GM19467 (cell line): ENCODE measurements around the gene ZNF771.
"Not testable (repeated sequence)": the region's sequence is repeated elsewhere in the genome, so short reads cannot be mapped to it uniquely, and the experiment has no call there.

Experiments
- ATAC-seq: cut with Tn5 transposase; IDR thresholded peaks from one replicate; pipeline ENCODE4 v1.9.1; 2021; ENCODE audit warnings: mild to moderate bottlenecking, moderate library complexity; ENCODE audit not compliant: unreplicated experiment

ZNF771 gene

DNA sequence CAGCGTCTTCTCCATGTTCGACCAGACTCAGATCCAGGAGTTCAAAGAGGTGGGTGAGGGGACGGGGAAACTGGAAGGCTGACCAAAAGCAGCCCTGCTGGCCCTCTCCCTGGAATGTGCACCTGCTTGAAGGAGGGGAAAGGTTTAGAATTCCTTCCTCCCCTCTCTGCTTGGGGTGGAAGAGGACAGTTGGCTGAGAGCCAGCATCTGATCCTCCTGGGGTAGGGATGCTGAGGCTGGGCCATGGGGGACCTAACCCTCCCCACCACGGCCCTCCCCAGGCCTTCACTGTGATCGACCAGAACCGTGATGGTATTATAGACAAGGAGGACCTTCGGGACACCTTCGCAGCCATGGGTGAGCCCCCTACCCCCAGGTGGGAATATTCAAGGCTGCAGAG lies 31.5 kb upstream of the ZNF771 start:
- ATAC-seq = no peak

DNA sequence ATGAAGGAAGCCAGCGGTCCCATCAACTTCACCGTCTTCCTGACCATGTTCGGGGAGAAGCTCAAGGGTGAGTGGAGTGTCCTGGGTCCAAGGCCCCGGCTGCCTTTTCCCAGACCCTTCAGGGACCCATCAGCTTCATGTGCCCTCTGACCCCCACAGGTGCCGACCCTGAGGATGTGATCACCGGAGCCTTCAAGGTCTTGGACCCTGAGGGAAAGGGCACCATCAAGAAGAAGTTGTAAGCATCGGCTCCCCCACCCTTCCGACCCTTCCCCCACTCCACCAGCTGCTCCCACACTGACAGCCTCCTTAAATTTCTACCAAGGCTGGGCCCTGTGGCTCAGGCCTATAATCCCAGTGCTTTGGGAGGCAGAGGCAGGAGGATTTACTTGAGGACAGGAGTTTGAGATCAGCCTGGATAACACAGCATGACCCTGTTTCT lies 30.9 kb upstream of the ZNF771 start:
- no peak for ATAC-seq

DNA sequence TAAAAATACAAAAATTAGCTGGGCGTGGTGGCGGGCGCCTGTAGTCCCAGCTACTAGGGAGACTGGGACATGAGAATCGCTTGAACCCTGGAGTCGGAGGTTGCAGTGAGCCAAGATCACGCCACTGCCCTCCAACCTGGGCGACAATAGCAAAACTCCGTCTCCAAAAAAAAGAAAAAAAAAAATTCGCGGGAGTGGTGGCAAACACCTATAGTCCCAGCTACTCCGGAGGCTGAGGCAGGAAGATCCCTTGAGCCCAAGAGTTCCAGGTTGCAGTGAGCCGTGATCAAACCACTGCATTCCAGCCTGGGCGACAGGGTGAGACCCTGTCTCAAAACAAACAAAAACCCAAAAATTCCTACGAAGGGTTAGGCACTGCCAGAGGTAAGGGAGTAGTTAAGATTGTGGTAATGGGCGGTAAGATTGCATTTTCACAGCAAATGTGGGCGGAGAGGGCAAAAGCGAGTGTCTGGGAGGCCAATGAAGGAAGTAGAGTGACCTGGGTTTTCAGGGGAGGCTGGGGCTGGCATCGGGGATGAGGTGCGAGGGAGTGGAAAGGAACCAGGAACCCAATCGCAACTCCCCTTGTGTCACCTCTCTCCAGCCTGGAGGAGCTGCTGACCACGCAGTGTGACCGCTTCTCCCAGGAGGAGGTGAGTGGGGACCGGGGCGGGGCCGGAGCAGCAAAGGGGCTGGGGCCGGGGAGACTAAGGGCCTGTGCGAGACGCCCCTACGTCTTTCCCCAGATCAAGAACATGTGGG lies 30.2 kb upstream of the ZNF771 start:
- peak; percentile 5 for ATAC-seq

DNA sequence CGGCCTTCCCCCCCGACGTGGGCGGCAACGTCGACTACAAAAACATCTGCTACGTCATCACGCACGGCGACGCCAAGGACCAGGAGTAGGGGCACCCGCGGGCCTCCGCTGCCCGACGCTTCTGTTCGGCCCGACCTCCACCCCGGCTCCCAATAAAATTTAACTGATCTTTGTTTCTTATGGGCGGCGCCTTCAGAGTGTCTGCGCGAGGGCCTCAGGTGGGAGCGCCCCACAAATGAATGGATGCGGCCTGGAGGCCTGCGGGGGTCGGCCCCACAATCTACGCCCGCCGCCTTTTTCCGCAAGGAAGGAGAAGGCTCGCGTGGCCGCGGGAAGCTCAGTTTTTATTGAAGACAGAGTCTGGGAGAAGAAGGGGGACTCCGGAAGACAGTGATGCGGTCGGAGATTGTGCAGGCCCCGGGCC lies 29.6 kb upstream of the ZNF771 start:
- peak; percentile 30 for ATAC-seq

DNA sequence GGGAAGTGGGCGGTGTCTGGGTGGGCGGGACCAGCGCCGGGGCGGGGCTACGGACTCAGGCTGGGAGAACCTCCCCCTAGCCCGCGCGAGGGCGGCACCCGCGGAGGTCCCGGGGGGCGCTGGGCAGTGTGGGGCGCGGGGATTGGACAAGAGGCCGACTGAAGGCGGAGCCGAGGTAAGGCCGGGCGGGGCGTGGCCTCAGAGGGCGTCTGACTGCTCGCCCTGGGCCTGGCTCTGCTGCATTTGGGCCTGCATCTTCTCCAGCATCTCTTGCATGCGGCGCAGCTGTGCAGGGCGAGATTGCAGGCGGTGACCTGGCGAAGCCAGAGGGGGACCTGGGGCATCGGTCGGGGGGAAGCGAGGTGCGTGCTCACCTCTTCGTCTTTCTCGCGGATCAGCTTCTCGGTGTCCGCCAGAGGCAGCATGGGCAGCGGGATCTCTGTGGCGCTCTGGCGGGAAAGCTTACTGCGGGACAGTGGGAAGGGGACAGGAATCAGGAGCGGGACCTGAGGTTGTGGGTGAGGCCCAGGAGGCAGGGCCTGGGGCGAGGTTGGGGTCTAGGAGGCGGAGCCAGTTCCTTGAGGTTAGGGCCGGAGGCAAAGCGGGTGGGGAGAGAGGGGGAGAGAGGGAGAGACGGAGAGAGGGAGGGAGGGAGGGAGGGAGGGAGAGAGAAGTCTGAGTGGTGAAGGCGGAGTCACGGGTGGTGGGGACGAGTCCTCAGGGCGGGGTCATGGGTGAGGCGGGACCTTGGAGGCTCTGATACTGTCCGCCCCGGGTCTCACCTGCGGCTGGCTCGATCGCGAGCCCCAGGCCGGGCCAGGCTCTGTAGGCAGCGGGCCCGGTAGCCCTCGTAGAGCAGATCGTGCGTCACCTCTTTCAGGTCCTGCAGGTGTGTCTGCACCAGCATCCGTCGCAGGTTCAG lies 28.9 kb upstream of the ZNF771 start:
- peak; percentile 73 for ATAC-seq

DNA sequence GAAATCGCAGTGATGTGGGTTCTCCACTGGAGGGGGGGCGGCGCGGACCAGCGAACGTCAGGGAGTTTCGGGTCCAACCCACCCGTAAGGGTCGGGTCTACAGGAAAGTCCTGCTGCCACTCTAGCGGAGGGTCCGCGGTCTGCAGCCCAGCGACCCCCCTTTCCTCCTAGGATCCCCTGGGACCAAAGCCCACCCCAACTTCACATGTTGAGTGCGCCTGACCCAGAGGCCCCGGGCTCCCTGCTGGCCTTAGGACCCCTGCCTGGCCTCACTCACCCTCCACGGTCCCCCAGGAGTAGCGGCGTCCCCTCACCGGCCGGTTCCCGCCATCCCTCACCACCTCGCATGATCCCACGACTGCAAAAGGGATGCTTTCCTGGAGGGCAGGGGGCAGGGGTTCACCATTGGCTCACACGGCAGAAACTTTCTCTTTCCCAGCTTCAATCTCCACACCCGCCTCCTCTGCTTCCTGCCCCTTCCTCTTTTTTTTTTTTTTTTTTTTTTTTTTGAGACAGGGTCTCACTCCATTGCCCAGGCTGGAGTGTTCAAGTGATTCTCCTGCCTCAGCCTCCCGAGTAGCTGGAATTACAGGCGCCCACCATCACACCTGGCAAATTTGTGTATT lies 28.1 kb upstream of the ZNF771 start:
- ATAC-seq = no peak

DNA sequence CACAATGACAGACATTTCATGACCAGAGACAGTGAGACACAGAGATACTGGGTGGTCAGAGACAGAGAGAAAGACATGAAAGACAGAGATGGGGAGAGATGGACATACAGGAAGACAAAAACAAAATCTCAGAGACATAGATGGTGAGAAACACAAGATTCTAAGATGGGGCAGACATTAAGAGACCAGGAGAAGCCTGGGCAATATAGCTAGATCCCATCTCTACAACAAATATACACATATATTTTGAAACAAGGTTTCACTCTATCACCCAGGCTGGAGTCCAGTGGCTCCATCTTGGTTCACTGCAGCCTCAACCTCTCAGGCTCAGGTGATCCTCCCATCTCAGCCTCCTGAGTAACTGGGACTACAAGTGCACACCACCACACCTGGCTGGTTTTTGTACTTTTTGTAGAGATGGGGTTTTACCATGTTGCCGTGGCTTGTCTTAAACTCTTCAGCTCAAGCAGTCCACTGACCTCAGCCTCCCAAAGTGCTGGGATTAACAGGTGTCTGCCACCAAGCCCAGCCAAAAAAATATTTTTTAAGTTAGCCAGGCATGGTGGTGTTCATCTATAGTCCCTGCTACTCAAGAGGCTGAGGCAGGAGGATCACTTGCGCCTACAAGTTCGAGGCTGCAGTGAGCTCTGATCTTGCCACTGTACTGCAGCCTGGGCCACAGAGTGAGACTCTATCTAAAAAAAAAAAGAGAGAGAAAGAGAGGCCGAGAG lies 27.2 kb upstream of the ZNF771 start:
- ATAC-seq = no peak

DNA sequence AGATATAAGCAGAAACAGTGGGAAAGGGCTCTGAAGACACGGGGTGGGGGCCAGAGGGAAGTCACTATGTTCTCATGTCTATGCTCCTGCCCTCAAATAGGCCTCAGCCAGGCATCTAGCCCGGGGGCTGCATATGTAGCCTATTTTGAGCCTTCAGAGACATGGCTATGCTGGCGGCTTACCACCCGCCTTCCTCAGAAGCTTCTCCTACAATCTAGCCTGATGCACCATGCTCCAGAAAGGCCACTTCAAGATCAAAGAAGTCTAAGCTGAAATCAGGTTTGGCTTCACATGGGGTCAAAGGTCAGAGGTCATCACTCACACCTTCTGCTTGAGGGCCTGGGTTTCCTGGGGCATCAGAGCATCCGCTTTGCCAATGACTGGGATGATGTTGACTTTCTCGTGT lies 26.6 kb upstream of the ZNF771 start:
- no peak for ATAC-seq

DNA sequence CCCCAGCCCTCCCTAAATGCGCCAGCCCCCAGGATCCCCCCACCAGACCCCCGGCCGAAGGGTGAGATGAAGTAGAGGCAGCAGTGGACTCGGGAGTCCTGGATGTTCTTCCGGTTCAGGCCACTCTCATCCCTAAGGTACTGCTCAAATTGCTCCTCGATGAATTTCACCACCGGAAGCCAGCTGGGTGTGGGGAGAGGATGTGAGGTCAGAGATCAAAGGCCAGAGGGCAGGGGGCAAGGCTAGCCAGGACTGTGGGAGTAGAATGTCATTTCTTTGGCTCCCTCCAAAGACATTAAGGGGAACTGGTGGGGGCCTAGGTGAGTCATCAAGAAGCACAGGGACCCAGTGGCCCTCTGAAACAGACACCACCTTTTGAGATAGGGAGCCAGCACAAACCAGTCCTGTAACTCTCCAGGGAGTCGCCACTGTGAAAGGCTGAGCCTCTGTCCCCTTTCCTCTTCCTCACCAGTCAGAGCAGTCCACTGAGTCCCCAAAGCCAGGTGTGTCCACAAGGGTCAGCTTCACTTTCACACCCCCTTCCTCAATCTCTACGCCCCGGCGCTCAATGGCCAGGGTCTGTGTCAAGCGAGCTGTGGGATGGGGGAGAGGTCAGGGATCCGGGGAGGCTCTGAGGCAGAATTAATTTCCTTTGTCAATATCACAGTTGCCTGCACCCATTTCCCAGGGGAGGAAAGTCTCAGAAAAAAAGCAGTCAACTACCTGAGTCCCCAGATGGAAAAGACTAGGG lies 25.9 kb upstream of the ZNF771 start:
- ATAC-seq = no peak

DNA sequence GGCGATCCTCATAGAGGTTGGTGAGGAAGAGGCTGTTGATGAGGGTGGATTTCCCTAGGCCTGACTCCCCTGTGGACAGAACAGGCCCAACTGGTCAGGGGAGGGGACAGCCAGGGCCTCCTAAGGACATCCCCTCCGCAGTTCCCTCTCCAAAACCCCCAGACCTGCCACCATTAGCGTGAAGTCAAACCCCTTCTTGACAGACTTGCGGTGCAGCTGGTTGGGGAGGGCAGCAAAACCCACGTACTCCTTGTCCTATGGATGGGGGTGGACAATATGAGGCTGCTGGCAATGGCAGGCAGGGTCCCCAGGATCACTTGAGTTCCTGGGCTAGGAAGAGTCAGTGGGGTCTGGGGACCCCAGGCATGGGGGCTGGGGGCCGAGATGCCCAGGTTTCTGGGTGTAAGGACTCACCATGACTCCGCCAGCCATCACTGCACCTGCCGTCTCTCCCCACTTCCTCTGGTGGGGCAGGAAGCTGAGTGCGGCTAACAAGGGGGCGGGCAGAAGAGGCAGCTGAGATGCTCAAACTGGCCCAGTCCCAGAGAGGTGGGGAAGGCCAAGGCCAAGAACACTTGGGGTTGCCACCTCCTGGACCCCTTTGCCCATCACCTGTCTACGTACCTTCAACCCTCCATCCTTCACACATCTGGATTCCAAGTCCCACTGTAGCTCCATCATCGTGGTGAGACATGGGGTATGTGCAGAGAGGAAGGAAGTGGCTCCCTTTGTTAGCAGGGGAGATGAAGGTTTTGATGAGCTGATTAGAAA lies 25.1 kb upstream of the ZNF771 start, which contains the start of gene SEPTIN1:
SEPTIN1 (minus strand) TSS at position 451 of the 771 bp plus-strand sequence; CDS start at position 432, 19 bp downstream.
- no peak for ATAC-seq

DNA sequence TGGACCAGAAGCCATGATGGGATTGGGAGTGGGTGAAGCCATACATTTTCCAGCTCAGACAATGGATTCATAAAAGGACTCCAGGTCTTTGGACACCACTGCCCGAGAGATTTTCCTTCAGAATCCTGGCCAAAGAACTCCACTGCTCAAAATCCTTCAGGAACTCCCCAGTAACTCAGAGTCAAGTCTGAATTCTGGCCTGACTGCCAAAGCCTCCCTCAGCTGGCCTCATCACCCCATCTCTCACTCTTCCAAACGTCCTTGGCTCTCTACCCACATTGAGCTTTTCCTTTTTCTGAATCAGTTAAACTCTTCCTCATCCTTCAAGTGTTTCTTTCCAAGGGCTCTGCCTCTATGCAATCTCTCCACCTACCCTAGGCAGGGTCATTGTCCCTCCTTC lies 23.9 kb upstream of the ZNF771 start:
- no peak for ATAC-seq

DNA sequence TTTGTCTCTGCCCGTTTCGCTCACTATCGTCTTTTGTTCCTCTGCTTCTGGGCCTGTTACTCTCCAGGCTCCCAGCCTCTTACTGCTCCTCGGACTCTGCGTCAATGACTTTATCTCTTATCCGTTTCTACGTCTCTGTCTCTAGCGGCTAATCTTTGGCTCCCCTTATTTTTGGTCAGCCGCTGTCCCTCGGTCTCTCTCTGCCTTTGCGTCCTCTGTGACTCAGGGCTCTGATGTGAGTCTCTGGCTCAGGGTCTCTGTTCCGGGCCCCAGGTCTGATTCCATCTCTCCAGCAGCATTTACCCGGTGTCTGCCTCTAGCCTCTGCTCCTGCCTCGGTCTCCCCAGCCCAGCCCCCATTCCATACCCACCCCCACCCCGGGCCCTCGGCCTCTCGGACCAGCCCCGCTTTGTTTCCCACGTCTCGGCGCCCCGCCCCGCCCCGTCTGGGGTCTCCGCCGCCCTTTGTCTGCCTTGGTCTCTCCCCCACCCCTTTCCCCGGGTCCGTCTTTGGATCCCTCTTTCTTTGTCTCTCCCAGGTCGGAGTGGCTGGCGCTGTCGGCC lies 12.7 kb upstream of the ZNF771 start:
- ATAC-seq = no peak

DNA sequence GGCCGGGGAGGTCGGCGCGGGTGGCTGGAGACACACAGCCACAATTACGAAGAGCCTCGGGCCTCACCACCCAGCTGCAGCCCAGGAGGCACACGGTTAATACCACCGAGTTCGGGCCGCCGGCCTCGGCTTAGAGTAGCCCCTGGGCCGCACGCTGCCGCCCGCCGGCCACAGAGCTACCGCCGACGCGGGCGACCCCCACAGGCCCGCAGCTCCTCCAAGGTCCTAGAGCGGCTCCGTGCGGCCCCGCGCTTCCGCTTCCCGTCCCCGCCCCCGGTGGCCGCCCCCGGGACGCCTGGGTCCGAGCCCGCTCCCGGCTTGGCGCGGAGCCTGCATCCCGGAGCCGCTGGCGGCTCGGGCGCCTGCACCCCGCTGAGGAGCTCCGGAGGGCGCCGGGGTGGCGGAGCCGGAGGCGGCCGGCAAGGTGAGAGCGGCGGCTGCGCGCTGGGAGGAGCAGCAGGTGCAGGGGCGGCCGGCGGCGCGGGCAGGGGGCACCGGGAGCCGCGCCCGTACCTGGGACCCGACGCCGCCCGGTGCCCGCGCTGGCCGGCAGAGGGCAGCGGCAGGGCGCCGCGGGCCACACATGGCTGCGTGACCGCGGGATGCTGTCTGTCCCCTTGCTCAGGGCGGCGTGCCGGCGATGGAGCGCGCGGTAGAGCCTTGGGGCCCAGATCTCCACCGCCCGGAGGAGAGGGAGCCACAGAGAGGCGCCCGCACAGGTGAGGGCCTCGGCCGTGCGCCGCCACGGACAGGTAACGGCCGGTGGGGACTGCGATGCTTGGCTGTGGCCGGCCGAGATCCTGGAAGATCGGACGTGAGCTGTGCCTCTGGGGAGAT lies 12.0 kb upstream of the ZNF771 start, which contains the start of gene ZNF48:
ZNF48 (plus strand) TSS at position 266 of the 837 bp plus-strand sequence; CDS start at position 641, 375 bp downstream.
- peak; percentile 59 for ATAC-seq

DNA sequence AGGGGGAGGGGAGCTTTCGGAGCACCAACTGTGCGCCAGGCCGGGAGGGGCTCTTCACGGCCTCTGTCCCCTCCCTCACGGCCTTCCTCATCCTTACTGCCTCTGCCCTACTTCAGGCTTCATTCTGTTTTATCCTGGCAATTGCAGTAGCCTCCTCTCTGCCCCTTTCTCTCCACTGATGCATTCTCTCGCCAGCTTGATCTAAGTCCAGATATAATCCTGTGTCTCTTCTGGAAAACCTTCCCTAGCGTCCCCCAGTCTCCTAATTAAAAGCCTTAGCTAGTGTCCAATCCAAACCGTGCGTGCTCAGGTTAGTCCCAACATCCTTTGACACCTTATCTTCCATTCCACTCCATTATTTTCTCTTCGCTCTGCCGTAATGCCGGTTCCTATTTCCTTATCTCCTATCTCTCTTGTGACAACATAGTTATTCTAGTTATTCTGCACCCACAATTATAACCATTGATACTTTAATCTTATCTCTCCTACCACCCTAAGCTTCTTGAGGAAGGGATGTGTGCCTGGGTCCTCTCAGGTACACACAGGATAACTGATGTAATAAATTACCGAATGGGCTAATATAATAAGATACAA lies 11.3 kb upstream of the ZNF771 start:
- ATAC-seq = no peak

DNA sequence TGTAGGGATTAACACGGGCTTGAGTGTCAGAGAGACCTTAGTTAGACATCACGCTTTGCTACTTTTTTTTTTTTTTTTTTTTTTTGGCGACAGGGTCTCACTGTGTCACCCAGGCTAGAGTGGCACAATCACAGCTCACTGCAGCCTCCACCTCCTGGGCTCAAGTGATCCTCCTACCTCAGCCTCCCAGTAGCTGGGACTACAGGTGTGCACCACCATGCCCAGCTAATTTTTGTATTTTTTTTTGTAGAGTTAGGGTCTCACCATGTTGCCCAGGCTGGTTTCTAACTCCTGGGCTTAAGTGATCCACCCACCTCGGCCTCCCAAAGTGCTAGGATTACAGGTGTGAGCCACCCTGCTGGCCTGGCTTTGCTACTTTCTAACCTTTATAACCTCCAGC lies 10.8 kb upstream of the ZNF771 start:
- not testable (repeated sequence) for ATAC-seq

DNA sequence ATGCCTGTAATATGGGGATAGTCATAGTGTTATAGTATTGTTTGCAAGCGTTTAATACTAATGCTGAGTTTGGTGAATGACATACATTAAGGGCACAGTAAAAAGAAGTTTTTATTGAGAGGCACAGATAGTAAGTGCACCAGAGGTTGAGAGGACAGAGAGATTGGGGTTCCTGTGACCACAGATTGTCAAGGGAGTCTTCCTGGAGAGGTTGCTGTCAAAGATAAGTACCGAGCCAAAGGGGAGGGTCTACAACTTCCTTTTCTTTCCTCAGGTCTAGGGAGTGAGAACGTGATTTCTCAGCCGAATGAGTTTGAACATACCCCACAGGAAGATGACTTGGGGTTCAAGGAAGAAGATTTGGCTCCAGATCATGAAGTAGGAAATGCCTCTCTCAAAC lies 10.3 kb upstream of the ZNF771 start:
- no peak for ATAC-seq
